Neuron (in vitro differentiated cells): ENCODE measurements around the gene GLA.
A peak's percentile ranks its signal among the peaks of the same experiment; 100 is the strongest.

Source experiments
- H2AFZ ChIP-seq: one replicate; pipeline ENCODE4 v1.6.1; 2013; ENCODE audit warnings: low read depth, mild to moderate bottlenecking, inconsistent platforms, low read length, moderate library complexity
- H3K27me3 ChIP-seq: one replicate; pipeline ENCODE4 v1.6.1; 2013; ENCODE audit warnings: low read length; ENCODE audit not compliant: insufficient read depth
- H3K36me3 ChIP-seq: one replicate; pipeline ENCODE4 v1.6.1; 2013; ENCODE audit warnings: low read length; ENCODE audit not compliant: insufficient read depth
- H3K4me1 ChIP-seq: one replicate; pipeline ENCODE4 v1.6.1; 2013; ENCODE audit warnings: low read length; ENCODE audit not compliant: insufficient read depth
- H3K4me3 ChIP-seq: 2 replicates; pipeline ENCODE4 v1.5.1; 2013; ENCODE audit warnings: mild to moderate bottlenecking, low read length, moderate library complexity
- H3K9me3 ChIP-seq: one replicate; pipeline ENCODE4 v1.6.1; 2013; ENCODE audit warnings: low read length

Gene GLA

DNA sequence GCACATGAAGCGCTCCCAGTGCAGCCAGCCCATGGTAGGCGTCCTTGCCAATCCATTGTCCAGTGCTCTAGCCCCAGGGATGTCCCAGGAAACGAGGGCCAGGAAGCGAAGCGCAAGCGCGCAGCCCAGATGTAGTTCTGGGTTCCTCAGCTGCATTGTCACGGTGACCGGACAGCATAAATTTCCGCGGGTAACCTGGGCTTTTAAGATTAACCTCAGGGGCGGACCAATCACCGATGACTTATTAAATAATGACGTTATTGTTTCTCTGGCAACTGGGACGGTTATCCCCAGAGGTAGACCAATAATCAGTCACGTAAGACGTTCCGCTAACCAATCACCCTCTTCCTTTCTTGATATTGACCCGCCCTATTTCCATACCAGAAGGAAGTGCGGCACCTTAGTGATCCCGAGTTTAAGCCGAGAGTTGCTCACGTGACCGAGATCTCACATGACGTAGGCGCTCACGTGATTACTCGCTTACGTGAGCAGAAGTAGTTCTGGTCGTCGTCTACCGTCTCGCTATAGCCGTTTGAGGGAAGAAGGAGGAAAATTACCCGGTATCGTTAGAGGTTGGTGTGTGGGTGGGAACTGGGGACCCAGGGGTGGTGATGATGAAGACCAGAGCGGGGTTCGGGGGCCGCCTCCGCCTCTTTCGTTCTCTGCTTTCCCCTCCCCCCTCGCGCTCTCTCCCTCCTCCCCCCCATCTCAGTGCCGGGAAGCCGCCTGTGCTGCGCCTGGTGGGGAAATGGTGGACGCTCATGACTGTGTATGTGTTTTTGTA is at the start of gene GLA, which contains the start of gene HNRNPH2:
GLA (minus strand) TSS at position 178 of the 784 bp plus-strand sequence; CDS start at position 156, 22 bp downstream.
HNRNPH2 (plus strand) TSS at position 475 of the 784 bp plus-strand sequence. CDS start 3,767 bp downstream, outside the sequence.
- peaks cover 7% of the 10 kb centered on the region for H3K4me1 ChIP-seq
- H3K9me3 ChIP-seq = no peaks in the 10 kb centered on the region
- H3K4me3 ChIP-seq = peak within 1 kb of the TSS; percentile 82
- H3K36me3 ChIP-seq = peaks cover 12% of the 10 kb centered on the region
- no peak within 1 kb of the TSS for H2AFZ ChIP-seq
- H3K27me3 ChIP-seq = no peaks in the 10 kb centered on the region

GRCh38 chrX:101452056-101452455 is 44.3 kb upstream of the GLA start:
- H3K27me3 ChIP-seq = no peaks in the 10 kb centered on the region
- no peak overlapping the region for H2AFZ ChIP-seq
- no peaks in the 10 kb centered on the region for H3K4me1 ChIP-seq
- H3K4me3 ChIP-seq = no peak overlapping the region
- H3K9me3 ChIP-seq = no peaks in the 10 kb centered on the region
- H3K36me3 ChIP-seq = no peaks in the 10 kb centered on the region

DNA sequence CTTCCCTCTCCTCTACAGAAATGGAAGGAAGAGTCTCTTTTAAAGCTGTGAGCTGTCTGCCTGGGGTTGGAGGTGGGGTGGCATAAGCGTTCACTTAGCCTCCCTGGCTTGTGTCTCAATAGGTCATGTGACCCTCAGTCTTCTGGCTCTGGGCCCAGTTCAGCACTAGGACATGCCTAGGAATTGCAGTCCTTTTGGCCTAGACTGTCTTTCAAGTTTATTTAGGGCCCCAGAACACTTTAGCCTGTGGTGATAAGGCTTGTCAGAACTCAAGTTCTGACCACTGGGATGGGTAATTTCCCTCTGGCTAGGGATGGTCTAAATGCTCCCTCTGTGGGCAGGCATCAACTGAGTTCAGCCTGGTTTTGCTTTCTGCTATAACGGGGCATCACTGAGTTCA is 43.2 kb upstream of the GLA start:
- Histone ChIP-seq H3K4me3 (no peak overlapping the region), H2AFZ (no peak overlapping the region), H3K36me3 (no peaks in the 10 kb centered on the region)

DNA sequence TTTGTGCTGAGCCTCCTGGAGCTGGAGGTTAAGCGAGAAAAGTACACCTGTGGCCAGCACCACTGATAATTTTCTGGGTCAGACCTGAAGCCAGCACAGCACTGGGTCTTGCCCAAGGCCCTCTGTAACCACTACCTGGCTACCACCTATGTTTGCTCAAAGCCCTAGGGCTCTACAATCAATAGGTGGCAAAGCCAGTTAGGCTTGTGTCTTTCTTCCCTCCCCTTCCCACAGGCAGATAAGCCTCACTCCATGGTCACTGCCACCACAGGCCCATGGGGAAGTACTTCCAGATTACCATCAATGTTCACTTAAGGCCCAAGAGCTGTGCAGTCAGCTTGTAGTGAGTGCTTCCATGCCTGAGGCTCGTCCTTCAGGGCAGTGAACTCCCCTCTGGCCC is 42.4 kb upstream of the GLA start:
- no peak overlapping the region for H2AFZ ChIP-seq
- no peak overlapping the region for H3K4me3 ChIP-seq
- no peaks in the 10 kb centered on the region for H3K9me3 ChIP-seq
- no peaks in the 10 kb centered on the region for H3K27me3 ChIP-seq
- no peaks in the 10 kb centered on the region for H3K36me3 ChIP-seq
- no peaks in the 10 kb centered on the region for H3K4me1 ChIP-seq

More for the DNA sequence above, 43.2 kb upstream of the GLA start:
- Histone ChIP-seq H3K9me3 (no peaks in the 10 kb centered on the region), H3K4me1 (no peaks in the 10 kb centered on the region), H3K27me3 (no peaks in the 10 kb centered on the region)

DNA sequence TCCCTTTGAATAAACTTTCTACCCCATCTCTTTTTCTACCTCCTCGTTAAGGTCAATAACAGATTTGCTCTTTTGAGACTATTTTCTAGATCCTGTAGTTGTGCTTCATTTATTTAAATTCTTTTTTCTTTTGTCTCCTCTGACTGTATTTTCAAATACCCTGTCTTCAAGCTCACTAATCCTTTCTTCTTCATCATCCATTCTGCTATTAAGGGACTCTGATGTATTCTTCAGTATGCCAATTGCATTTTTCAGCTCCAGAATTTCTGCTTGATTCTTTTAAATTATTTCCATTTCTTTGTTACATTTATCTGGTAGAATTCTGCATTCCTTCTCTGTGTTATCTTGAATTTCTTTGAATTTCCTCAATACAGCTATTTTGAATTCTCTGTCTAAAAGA is 41.6 kb upstream of the GLA start:
- H3K27me3 ChIP-seq = no peaks in the 10 kb centered on the region

DNA sequence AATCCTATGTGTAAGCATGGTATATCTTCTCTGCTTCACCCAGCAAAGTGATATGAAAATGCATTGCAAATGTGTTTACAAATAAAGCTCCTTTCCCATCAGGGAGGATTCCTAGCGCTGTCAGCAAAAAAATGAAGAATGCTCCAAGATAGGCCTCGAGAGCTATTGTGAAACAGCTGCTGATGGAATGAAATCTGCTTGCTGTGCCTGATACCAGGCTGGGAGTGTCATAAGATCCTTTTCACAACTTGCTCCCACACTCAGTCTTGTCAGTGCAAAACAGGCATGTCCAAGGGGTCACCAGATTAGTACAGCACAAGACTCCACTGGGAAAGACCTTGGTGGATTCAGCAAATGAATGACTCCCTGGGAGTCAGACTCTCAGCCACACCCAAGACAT is 34.4 kb upstream of the GLA start:
- Histone ChIP-seq H3K9me3 (no peaks in the 10 kb centered on the region), H3K36me3 (no peaks in the 10 kb centered on the region), H3K27me3 (no peaks in the 10 kb centered on the region), H2AFZ (no peak overlapping the region), H3K4me1 (no peaks in the 10 kb centered on the region), H3K4me3 (no peak overlapping the region)

More for the DNA sequence above, 41.6 kb upstream of the GLA start:
- H3K4me1 ChIP-seq = no peaks in the 10 kb centered on the region
- no peak overlapping the region for H2AFZ ChIP-seq
- no peak overlapping the region for H3K4me3 ChIP-seq
- H3K36me3 ChIP-seq = no peaks in the 10 kb centered on the region
- H3K9me3 ChIP-seq = no peaks in the 10 kb centered on the region

DNA sequence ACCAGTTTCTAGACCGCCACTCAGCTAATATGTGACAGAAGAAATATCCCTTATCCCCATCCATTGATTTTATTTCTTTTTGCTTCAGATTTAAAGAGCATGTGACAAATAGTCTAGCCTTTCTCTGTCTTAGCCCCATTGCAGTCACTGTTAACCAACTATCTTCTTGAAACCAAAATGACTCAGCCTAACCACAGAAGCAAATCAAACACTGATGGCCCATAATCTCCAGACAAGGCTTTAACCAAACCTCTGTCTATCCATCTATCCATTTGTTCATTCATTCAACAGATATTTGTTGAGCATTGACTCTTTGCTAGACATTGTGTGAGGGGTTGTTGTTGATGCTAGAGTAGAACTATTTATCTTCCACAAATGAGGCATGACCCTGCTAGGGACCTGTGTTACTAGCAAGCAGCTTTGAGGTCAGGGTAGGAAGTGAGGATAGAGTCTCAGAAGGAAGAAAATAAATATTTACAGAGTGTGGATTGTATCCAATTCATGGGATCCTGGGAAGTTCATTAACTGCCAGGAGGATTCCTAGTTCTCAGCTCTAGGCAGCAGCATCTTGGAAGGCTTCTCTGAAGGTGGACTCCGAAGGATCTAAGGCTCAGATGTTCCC is 22.8 kb upstream of the GLA start:
- Histone ChIP-seq H3K9me3 (no peaks in the 10 kb centered on the region), H3K4me3 (no peak overlapping the region), H2AFZ (no peak overlapping the region), H3K36me3 (no peaks in the 10 kb centered on the region), H3K4me1 (no peaks in the 10 kb centered on the region), H3K27me3 (no peaks in the 10 kb centered on the region)

- no peak overlapping the region for H2AFZ ChIP-seq
- H3K4me1 ChIP-seq = no peaks in the 10 kb centered on the region
- H3K36me3 ChIP-seq = no peaks in the 10 kb centered on the region
- no peaks in the 10 kb centered on the region for H3K27me3 ChIP-seq
- no peaks in the 10 kb centered on the region for H3K9me3 ChIP-seq
- no peak overlapping the region for H3K4me3 ChIP-seq
These were observed 22.2 kb upstream of the GLA start for GRCh38 chrX:101429934-101430333.

DNA sequence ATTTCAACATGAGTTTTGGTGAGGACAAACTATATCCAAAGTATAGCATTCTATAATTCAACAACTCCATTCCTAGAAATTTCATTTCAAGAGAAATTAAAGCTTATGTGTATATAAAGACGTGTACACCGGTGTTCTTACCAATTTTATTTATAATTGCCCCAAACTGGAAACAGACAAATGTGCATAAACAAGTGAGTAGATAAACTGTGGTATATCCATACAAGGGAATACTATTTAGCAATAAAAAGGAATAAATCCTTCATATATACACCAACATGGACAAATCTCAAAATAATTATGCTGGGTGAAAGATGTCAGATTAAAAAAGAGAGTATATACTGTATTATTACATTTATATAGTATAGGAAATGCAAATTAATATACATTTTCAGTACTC is 20.2 kb upstream of the GLA start:
- no peaks in the 10 kb centered on the region for H3K4me1 ChIP-seq
- H3K27me3 ChIP-seq = no peaks in the 10 kb centered on the region
- H3K4me3 ChIP-seq = no peak overlapping the region
- H2AFZ ChIP-seq = no peak overlapping the region
- H3K36me3 ChIP-seq = no peaks in the 10 kb centered on the region
- no peaks in the 10 kb centered on the region for H3K9me3 ChIP-seq

DNA sequence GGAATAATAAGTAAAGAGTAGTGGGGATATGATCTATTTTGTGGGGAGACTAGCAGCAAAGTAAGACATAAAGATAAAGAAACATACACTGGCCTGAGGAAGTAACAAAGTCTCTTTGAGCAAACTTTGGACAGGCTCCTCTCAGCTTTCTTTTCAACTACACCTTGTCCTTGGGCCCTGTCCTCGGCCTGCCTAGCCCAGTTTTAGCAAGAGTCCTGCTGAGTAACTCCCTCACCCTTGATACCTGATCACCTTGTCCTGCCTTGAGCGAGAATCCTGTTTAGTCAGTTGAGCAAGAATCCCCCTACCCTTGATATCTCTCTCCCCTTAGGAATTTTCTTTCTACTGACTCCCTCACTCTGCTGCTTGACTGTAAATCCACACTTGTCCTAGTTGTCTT is 11.8 kb upstream of the GLA start:
- H3K27me3 ChIP-seq = no peaks in the 10 kb centered on the region
- H3K4me3 ChIP-seq = no peak overlapping the region
- H3K4me1 ChIP-seq = no peaks in the 10 kb centered on the region
- H2AFZ ChIP-seq = no peak overlapping the region
- H3K36me3 ChIP-seq = no peaks in the 10 kb centered on the region
- no peaks in the 10 kb centered on the region for H3K9me3 ChIP-seq

DNA sequence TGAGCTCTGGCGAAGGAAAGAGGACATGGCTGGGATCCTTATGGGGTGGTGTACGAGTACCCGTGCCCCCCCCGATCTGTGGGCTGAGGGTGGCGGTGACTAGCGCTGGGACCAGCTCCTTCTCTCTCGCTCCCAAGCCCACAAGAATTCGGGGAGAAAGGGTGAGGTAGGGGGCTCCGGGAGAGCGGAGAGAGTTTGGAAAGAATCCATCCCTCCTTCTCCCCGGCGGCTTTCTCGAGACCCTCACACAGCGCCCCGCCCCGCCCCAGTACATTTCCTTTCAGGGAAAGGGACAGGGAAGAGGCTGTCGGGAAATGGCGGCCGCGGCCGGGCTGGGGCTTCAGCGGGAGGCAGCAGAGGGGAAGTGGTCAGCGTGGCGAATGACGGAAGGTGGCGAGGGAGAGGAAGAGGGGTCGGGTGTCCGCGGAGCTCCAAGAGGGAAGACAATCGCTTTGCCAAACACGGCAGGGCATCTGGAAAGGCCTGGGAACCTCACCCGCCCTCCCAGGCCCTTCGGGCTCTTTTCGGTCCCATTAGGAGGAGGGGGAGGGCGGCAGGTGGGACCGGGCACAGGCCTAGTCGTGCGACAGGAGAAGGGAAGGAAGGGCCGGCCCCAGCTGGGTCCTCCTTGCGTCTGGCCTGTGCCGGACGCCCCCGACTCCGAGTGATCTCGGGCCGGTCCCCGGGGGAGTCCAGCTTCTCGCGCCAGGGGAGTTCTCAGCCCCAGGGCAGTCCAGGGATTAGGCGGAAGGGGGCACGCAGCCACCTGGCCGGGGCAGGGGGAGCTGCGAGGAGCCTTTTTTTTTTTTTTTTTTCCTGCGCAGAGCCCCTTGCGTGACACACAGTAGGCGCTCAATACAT is 10.5 kb upstream of the GLA start:
- no peaks in the 10 kb centered on the region for H3K4me1 ChIP-seq
- H3K36me3 ChIP-seq = no peaks in the 10 kb centered on the region
- no peaks in the 10 kb centered on the region for H3K9me3 ChIP-seq
- H3K4me3 ChIP-seq = peak overlapping the region; percentile 29
- H3K27me3 ChIP-seq = no peaks in the 10 kb centered on the region
- no peak overlapping the region for H2AFZ ChIP-seq

- Histone ChIP-seq H3K9me3 (no peaks in the 10 kb centered on the region), H2AFZ (no peak overlapping the region), H3K4me3 (no peak overlapping the region), H3K27me3 (no peaks in the 10 kb centered on the region), H3K36me3 (peaks cover 9% of the 10 kb centered on the region), H3K4me1 (no peaks in the 10 kb centered on the region)
These were observed 9.5 kb upstream of the GLA start for GRCh38 chrX:101417190-101417589.

DNA sequence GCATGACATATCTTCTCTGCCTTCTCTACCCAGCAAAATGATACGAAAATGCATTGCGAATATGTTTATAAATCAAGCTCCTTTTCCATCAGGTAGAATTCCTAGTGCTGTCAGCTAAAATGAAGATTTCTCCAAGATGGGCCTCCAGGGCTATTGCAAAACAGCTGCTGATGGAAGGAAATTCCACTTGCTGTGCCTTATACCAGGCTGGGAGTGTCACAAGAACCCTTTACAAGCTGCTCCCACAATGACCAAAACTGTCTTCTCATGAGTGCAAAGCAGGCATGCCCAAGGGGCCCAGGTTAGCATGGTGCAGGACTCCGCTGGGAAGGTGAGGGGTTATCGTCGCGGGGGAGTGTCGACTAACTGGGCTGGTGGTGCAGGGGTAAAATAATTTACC is 9.0 kb upstream of the GLA start:
- Histone ChIP-seq H3K9me3 (no peaks in the 10 kb centered on the region), H3K4me3 (no peak overlapping the region), H2AFZ (no peak overlapping the region)

More for the DNA sequence above, 9.0 kb upstream of the GLA start:
- peaks cover 14% of the 10 kb centered on the region for H3K36me3 ChIP-seq
- H3K4me1 ChIP-seq = no peaks in the 10 kb centered on the region
- H3K27me3 ChIP-seq = no peaks in the 10 kb centered on the region
